Amniotic epithelial cell (primary cell): ENCODE measurements around the gene CABP7.

ENCODE experiments used
- DNase-seq: peaks from one replicate; pipeline ENCODE4 v3.0.0-alpha.2; 2010; ENCODE audit warnings: low read depth

The CABP7 gene

GRCh38 chr22:29773233-29773632 is 53.4 kb downstream of the CABP7 start:
- peak; percentile 78 for DNase-seq

GRCh38 chr22:29780220-29780619 is 60.4 kb downstream of the CABP7 start:
- DNase-seq: no peak

GRCh38 chr22:29780748-29781676 is 61.2 kb downstream of the CABP7 start:
- DNase-seq: peak; percentile 83
